HG03457 (cell line): ENCODE measurements around the gene ARHGAP15.

ENCODE experiments used
- ATAC-seq: cut with Tn5 transposase; IDR thresholded peaks from one replicate; pipeline ENCODE4 v1.9.1; 2021; ENCODE audit warnings: moderate number of reproducible peaks; ENCODE audit not compliant: unreplicated experiment

The ARHGAP15 gene

GRCh38 chr2:143674051-143674450 lies 544.8 kb downstream of the ARHGAP15 start:
- ATAC-seq, result no peak

GRCh38 chr2:143675021-143675420 lies 545.8 kb downstream of the ARHGAP15 start:
- no peak for ATAC-seq

DNA sequence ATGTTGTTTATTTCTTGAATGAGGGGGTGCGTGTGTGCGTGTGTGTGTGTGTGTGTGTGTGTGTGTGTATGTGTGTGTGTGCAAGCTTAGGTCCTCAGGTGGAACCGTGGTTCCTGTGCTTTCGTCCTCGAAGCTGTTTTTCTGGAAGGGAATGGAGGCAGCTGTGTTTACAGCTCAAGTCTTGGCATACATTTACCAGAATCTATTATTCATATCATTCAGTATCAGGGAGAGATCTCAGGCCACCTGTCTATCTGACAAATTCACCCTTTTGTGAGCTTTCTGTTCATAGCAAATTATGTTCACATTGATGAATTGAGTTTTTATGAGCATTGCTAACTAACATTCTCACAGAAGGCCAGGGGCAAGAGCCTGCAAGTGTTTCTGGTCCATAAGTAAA lies 550.4 kb downstream of the ARHGAP15 start:
- ATAC-seq, result no peak

- ATAC-seq, result no peak
These were observed 551.7 kb downstream of the ARHGAP15 start for GRCh38 chr2:143680885-143681405.

DNA sequence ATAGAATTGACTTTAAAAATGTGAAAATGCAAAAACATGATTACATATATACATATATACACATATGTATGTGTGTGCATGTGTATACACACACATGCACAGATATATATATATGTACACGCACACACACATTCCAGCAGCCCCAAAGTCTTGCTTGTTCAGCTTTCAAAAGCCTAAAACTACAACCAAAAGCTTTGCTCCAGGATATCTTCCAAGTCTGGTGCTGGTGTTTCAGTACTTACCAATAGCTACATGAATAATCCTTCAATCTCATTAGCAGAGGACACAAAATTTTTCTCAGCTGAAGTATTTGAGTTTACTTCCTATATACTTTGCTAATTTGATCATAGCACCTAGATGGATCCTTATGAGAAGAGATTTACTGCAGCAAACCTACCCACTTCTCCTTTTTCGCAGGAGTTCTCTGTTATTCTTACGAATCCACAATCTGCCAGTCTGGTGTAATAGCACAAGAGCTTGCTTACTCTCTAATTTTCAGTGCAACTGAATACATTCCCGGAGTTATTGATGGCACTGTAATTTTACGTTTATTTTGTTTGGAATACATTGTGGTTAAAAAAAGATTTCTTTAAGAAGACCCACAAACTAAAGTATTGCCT lies 553.3 kb downstream of the ARHGAP15 start:
- no peak for ATAC-seq

GRCh38 chr2:143683977-143684376 lies 554.8 kb downstream of the ARHGAP15 start:
- no peak for ATAC-seq

- no peak for ATAC-seq
These were observed 555.5 kb downstream of the ARHGAP15 start for GRCh38 chr2:143684551-143685320.

- no peak for ATAC-seq
These were observed 556.3 kb downstream of the ARHGAP15 start for GRCh38 chr2:143685421-143686078.

DNA sequence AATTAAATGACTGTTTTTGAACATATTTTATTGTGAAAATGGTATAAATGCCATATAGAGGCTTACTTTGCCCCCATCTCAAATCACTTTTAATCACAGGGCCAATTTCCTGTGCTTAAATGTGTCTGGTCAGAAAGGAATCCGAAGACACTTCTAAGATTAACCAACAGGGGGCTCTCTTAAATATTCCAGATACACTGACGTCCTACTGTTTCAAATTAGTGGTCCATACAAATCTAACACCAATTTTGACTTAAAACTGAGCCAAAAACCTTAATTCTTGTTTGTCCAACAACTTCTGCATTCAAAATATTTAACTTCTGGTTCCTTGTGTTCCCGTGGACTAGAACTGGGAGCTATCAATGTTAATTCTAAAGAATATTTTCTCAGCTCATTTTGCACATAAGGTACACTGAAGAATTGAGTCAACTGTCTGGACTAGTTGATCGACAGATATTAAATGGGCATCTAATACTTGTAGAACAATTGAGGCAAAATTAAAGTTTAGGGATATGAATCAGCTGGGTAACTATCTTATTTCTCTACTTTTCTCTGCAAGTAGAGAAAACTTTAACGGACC lies 557.5 kb downstream of the ARHGAP15 start:
- ATAC-seq, result no peak

GRCh38 chr2:143688248-143688647 lies 559.0 kb downstream of the ARHGAP15 start:
- no peak for ATAC-seq

GRCh38 chr2:143688815-143689214 lies 559.6 kb downstream of the ARHGAP15 start:
- ATAC-seq, result no peak

DNA sequence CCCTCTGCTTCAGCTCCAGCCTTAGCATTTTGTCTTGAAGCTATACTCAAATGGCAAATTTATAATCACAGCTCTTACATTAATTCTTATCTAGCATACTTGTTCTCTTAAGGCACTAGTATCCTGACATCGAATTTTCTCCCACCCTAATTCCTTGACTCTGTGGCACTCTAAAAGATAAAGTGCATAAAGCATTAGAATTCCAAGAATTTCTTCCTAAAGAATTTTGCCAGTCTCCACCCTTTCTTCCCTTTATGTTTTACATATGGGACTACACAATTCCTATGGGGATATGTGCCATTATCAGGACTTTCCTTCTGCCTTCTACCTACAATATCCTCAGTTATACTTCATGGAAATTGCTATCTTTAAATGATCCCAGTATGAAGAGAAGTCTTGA lies 560.3 kb downstream of the ARHGAP15 start:
- ATAC-seq, result no peak

DNA sequence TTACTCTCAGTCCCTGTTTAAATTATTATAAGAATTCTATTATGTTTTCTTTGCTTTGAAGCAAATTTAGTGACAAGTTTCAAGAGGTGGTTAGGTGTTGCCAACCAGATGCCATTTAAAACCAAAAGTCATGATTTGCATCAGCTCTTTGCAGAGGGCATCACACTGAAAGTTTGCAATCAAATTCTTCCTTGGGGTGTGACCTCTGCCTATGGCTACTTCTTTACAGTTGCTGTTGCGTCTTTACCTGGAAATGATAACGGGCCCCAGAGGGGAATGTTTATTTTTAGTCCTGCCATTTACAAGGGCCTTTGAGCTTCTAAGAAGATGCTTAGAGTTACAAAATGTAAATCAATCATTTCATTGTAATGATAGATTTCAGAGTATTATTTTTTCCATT lies 561.0 kb downstream of the ARHGAP15 start:
- no peak for ATAC-seq

GRCh38 chr2:143691121-143691520 lies 561.9 kb downstream of the ARHGAP15 start:
- no peak for ATAC-seq

DNA sequence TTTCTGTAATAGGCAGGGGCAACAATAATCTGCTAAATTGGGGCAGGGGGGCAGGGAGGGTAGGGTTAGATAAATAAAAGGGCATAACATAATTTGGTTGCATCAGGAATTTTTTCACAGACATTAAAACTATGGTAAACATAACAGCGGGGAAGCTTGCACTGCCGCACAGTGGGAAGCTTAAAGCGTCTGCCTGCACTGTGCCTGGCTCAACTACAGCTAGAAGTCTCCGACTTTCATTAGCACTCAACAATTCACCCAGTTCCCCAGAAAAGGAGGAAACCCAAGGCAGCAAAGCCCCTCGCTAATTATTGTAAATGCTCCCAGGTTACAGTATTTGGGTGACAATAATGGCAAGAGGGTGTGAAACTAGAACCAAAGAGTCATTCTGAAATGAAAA lies 562.9 kb downstream of the ARHGAP15 start:
- no peak for ATAC-seq

DNA sequence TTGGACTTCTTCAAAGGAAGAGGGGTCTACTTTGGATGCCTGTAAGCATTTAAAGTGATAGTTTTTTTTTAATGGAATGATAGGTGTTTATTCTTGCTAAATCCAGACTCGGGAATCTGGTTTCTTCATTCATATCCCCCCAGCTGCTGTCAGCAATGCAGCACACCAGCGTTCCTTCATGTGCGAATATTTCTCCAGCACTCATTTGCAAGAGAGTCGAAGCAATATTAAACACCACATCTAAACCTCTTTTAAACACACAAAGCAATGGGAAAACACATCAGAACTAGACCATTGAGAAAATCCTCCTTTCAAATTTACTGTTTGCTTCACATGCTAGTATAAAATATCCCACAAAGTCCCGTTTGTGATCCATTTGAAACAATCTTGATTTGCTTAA lies 563.7 kb downstream of the ARHGAP15 start:
- ATAC-seq, result no peak

- no peak for ATAC-seq
These were observed 565.1 kb downstream of the ARHGAP15 start for GRCh38 chr2:143694335-143694734.

- no peak for ATAC-seq
These were observed 567.4 kb downstream of the ARHGAP15 start for GRCh38 chr2:143696651-143697050.

- no peak for ATAC-seq
These were observed 568.5 kb downstream of the ARHGAP15 start for GRCh38 chr2:143697744-143698143.

GRCh38 chr2:143698352-143698751 lies 569.1 kb downstream of the ARHGAP15 start:
- ATAC-seq, result no peak

DNA sequence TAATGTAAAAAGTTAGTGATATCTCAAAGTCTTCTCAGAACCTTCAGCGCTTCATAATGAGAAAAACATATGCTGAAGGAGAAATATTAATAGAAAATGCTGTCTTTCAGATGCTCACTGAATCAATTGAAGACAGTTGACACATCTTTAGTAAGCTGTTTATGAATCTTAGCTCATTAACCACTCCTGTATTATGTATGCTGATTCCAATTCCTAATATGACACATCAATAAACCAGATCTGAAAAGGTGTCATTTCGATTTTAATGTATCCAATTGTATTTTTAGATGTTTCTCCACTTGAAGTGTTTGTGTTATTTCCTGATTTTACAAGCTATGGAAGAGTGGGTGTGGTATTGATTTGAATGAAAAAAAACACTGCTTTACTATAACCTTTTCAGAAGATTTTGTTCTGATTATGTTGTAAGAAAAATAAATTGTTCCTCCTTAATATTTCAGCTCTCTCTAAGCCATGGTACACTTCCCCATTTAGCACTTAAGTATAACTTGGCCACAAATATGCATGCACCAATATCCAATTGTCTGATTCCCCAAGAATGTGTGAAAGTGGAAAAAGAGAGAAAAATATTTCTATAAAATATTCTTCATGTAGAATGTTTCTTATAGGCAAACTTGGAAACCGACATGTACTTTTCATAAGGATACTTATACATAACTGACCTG lies 569.8 kb downstream of the ARHGAP15 start:
- ATAC-seq, result no peak
